Ishikawa (cell line): ENCODE measurements around the gene SLC7A6.

Experiments used
- CEBPB ChIP-seq: IDR thresholded peaks from 2 replicates; pipeline ENCODE4 v1.6.1; 2012
- CREB1 ChIP-seq: IDR thresholded peaks from 2 replicates; pipeline ENCODE4 v1.6.1; 2012; ENCODE audit warnings: low read depth
- EGR1 ChIP-seq: IDR thresholded peaks from 2 replicates; pipeline ENCODE4 v1.6.1; 2012
- EP300 ChIP-seq: IDR thresholded peaks from 2 replicates; pipeline ENCODE4 v1.6.1; 2012; ENCODE audit warnings: borderline replicate concordance
- FOXM1 ChIP-seq: IDR thresholded peaks from 2 replicates; pipeline ENCODE4 v1.6.1; 2012; ENCODE audit warnings: low read depth, borderline replicate concordance
- MAX ChIP-seq: IDR thresholded peaks from 2 replicates; pipeline ENCODE4 v1.6.1; 2012
- NFIC ChIP-seq: IDR thresholded peaks from 2 replicates; pipeline ENCODE4 v1.6.1; 2012
- RAD21 ChIP-seq: IDR thresholded peaks from 2 replicates; pipeline ENCODE4 v1.6.1; 2012; ENCODE audit warnings: low read depth
- REST ChIP-seq: IDR thresholded peaks from 2 replicates; pipeline ENCODE4 v1.6.1; 2012; ENCODE audit warnings: low read depth, mild to moderate bottlenecking
- TAF1 ChIP-seq: IDR thresholded peaks from 2 replicates; pipeline ENCODE4 v1.6.1; 2012; ENCODE audit warnings: low read depth, mild to moderate bottlenecking
- TCF12 ChIP-seq: IDR thresholded peaks from 2 replicates; pipeline ENCODE4 v1.6.1; 2012; ENCODE audit warnings: low read depth
- TEAD4 ChIP-seq: IDR thresholded peaks from 2 replicates; pipeline ENCODE4 v1.6.1; 2012
- USF1 ChIP-seq: IDR thresholded peaks from 2 replicates; pipeline ENCODE4 v1.6.1; 2012
- YY1 ChIP-seq: IDR thresholded peaks from 2 replicates; pipeline ENCODE4 v1.6.1; 2012; ENCODE audit warnings: low read depth
- ZBTB7A ChIP-seq: IDR thresholded peaks from 2 replicates; pipeline ENCODE4 v1.6.1; 2012; ENCODE audit warnings: low read depth

SLC7A6 gene

GRCh38 chr16:68299571-68300453, 35.5 kb downstream of the SLC7A6 start:
- TF ChIP-seq TCF12 (no peak), TEAD4 (no peak), TAF1 (no peak), EP300 (no peak), FOXM1 (no peak), MAX (no peak), EGR1 (no peak), YY1 (no peak), REST (no peak)

GRCh38 chr16:68300734-68301459, 36.6 kb downstream of the SLC7A6 start:
- TF ChIP-seq CEBPB: no peak

- TF ChIP-seq MAX: no peak
- no peak for TF ChIP-seq TAF1
- no peak for TF ChIP-seq NFIC
- TF ChIP-seq TEAD4: no peak
- TF ChIP-seq REST: no peak
- no peak for TF ChIP-seq EP300
- no peak for TF ChIP-seq TCF12
- TF ChIP-seq FOXM1: no peak
- no peak for TF ChIP-seq EGR1
- no peak for TF ChIP-seq CEBPB
- no peak for TF ChIP-seq ZBTB7A
- no peak for TF ChIP-seq RAD21
- TF ChIP-seq USF1: no peak
- no peak for TF ChIP-seq YY1
- no peak for TF ChIP-seq CREB1
Measured at GRCh38 chr16:68306633-68307032, 42.3 kb downstream of the SLC7A6 start.

- no peak for TF ChIP-seq ZBTB7A
Measured at GRCh38 chr16:68309799-68310198, 45.5 kb downstream of the SLC7A6 start.

GRCh38 chr16:68310437-68310773, 46.1 kb downstream of the SLC7A6 start:
- TF ChIP-seq TEAD4: peak; percentile 3; the same call in 1 of the 2 replicates
- TF ChIP-seq CREB1: no peak
- no peak for TF ChIP-seq CEBPB

GRCh38 chr16:68310774-68311511, 46.6 kb downstream of the SLC7A6 start, which contains the start of the genes PRMT7 and SLC7A6OS:
Gene PRMT7, plus strand, starts transcription at chr16:68311019. Its CDS starts 4,961 bp downstream, at chr16:68315980.
Gene SLC7A6OS, minus strand, starts transcription at chr16:68310946. Its CDS starts 20 bp downstream, at chr16:68310926.
- TF ChIP-seq EP300: no peak
- TF ChIP-seq RAD21: no peak
- TF ChIP-seq ZBTB7A: no peak
- TF ChIP-seq FOXM1: no peak
- TF ChIP-seq TCF12: 0 out of 2 replicates have a peak, but pooled peaks have one; percentile 48
- TF ChIP-seq TEAD4: 0 out of 2 replicates have a peak, but pooled peaks have one; percentile 3
- peak; percentile 79 for TF ChIP-seq MAX
- TF ChIP-seq USF1: no peak
- TF ChIP-seq NFIC: no peak
- peak; percentile 92 for TF ChIP-seq TAF1
- no peak for TF ChIP-seq CEBPB
- peak; percentile 53; the same call in 1 of the 2 replicates for TF ChIP-seq EGR1
- peak; percentile 94 for TF ChIP-seq YY1
- 0 out of 2 replicates have a peak, but pooled peaks have one; percentile 9 for TF ChIP-seq REST
